GM19035 (cell line): Measurements from ENCODE around the gene COLEC12.
"Not testable (repeated sequence)": the region's sequence is repeated elsewhere in the genome, so short reads cannot be mapped to it uniquely, and the experiment has no call there.

ENCODE experiments used
- ATAC-seq: cut with Tn5 transposase; IDR thresholded peaks from one replicate; pipeline ENCODE4 v1.9.1; 2021; ENCODE audit not compliant: unreplicated experiment

Gene COLEC12

GRCh38 chr18:332007-332406, 168.5 kb downstream of the COLEC12 start:
- ATAC-seq: no peak

GRCh38 chr18:331221-331821, 169.2 kb downstream of the COLEC12 start:
- ATAC-seq: no peak

GRCh38 chr18:328928-329327, 171.6 kb downstream of the COLEC12 start:
- no peak for ATAC-seq

GRCh38 chr18:326846-327245, 173.7 kb downstream of the COLEC12 start:
- ATAC-seq: no peak

GRCh38 chr18:323253-323622, 177.3 kb downstream of the COLEC12 start:
- ATAC-seq: no peak

GRCh38 chr18:321865-322467, 178.5 kb downstream of the COLEC12 start:
- ATAC-seq: no peak

GRCh38 chr18:320155-320554, 180.3 kb downstream of the COLEC12 start:
- no peak for ATAC-seq

GRCh38 chr18:319720-320119, 180.8 kb downstream of the COLEC12 start:
- no peak for ATAC-seq

GRCh38 chr18:318791-319291, 181.7 kb downstream of the COLEC12 start:
- no peak for ATAC-seq

- no peak for ATAC-seq
Measured at GRCh38 chr18:317618-318017, 182.9 kb downstream of the COLEC12 start.

GRCh38 chr18:316393-316792, 184.1 kb downstream of the COLEC12 start:
- no peak for ATAC-seq

GRCh38 chr18:313931-314330, 186.6 kb downstream of the COLEC12 start:
- no peak for ATAC-seq

GRCh38 chr18:312415-312814, 188.1 kb downstream of the COLEC12 start:
- no peak for ATAC-seq

GRCh38 chr18:310042-310441, 190.5 kb downstream of the COLEC12 start:
- ATAC-seq: no peak

GRCh38 chr18:308086-308485, 192.4 kb downstream of the COLEC12 start:
- not testable (repeated sequence) for ATAC-seq

GRCh38 chr18:306608-307255, 193.8 kb downstream of the COLEC12 start:
- no peak for ATAC-seq

GRCh38 chr18:305003-305501, 195.4 kb downstream of the COLEC12 start:
- no peak for ATAC-seq

GRCh38 chr18:303607-304006, 196.9 kb downstream of the COLEC12 start:
- no peak for ATAC-seq

GRCh38 chr18:303011-303410, 197.5 kb downstream of the COLEC12 start:
- ATAC-seq: no peak

- no peak for ATAC-seq
Measured at GRCh38 chr18:302097-302496, 198.4 kb downstream of the COLEC12 start.

- ATAC-seq: no peak
Measured at GRCh38 chr18:297936-298335, 202.6 kb downstream of the COLEC12 start.
